ENCODE measurements around the gene MARK2.
"Not testable (repeated sequence)": the region's sequence is repeated elsewhere in the genome, so short reads cannot be mapped to it uniquely, and the experiment has no call there.

Gene MARK2

DNA sequence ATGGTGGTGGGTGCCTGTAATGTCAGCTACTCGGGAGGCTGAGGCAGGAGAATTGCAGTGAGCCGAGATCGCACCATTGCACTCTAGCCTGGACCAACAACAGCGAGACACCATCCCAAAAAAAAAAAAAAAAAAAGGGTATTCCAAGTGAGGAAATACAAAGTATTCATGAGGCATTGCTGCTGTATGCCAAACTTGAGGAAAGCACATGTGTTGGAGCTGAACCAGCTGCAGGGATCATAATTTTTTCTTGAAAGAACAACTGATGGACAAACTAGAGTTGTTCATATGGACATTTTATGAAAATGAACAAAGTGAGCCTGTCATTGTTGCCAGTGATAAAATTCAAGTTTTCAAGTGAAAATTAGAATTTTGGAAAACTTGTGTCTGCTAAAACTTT, 15.8 kb downstream of the MARK2 start:
- DNase-seq (ENCODE audit: low read depth): no peak

DNA sequence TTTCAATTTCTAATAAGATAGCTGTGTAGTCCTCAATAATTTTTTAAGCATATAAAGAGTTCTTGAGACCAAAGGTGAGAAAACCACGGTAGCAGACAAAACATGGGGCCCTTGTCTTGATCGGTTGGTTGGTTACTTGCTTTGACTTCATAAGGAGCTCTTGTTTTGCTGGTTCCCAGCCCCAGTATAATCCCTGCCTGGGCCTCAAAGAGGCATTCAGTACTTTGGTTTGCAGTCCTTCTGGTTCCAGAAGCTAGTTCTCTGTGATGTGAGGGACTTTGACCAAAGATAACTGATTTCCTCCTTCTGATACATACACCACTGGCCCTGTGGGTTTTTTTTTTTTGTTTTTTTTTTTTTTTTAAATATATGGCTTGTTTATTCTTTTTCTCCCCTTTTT, 17.1 kb downstream of the MARK2 start:
- DNase-seq (ENCODE audit: low read depth): no peak

DNA sequence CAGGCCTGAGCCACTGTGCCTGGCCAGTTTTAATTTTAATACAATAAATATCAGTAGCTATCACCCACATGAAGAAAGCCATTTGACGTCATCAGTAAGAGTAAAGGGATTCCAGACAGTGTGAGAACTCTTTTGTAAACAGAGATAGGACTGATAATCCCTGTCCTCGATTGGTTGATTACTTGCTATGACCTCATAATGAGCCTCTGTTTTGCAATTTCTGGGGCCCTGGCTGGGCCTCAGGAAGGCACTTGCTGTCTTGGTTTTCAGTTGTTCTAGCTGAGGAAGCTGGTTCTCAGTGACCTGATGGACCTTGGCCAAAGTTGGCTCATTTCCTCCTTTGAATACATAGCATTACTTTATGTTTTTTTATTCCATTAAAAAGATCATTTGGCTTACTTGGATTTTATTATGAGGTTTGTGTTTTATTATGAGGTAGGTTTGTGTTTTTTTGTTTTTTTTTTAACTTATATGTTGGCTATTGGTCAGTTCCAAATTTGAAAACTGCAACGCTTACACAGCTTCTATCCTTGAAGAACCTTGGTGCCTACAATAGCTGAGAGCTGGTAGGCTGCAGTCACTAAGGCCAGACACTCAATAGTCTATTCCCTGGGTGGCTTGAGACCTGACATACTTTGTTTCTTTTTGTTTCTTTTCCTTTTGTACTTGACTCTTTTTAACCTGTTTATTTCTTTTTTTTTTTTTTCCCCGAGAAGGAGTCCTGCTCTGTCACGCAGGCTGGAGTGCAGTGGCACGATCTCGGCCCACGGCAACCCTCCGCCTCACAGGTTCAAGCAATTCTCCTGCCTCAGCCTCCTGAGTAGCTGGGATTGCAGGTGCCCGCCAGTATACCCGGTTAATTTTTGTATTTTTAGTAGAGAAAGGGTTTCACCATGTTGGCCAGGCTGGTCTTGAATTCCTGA, 20.0 kb downstream of the MARK2 start:
- no peak for DNase-seq (ENCODE audit: low read depth)

DNA sequence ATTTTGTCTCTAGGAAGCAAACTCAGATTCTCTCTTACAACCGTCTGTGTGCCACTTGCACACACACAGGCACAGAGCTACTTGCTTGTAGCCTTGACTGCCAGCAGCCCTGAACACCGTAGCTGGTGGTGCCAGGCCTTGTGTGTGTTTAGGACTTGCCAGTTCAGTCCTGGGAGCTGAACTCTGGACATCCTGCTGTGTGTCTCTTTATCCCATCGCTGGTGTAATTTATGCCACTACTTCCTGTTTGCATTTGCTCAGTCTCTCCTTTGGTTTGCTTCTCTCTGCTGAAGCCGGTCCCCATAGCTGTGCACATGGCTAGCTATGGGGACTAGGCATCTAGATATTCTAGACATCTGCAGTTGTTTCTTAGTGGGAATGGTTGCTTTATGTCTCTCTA, 24.0 kb downstream of the MARK2 start:
- no peak for DNase-seq (ENCODE audit: low read depth)

DNA sequence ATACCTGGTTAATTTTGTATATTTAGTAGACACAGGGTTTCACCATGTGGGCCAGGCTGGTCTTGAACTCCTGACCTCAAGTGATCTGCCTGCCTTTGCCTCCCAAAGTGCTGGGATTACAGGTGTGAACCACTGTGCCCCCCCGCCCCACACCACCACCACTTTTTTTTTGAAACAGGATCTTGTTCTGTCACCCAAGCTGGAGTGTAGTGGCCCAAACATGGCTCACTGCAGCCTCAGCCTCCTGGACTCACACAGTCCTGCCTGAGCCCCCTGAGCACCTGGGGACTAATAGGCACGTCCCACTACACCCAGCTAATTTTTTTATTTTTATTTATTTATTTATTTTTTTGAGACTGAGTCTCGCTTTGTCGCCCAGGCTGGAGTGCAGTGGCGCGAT, 24.7 kb downstream of the MARK2 start:
- DNase-seq (ENCODE audit: low read depth): not testable (repeated sequence)

DNA sequence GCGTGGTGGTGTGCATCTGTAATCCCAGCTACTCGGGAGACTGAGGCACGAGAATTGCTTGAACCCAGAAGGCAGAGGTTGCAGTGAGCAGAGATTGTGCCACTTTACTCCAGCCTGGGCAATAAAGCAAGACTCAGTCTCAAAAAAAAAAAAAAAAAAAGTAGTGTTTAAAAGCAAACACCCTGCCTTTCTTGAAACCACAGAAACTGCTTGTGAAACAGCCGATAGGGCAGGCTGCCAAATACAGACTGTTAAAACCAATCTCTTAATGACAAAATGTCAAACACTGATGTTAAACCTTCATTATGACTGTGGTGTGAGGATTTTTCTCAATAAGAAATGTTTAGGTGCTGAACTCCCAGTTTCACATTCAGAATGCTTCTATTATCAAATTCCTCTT, 27.3 kb downstream of the MARK2 start:
- DNase-seq (ENCODE audit: low read depth): no peak

DNA sequence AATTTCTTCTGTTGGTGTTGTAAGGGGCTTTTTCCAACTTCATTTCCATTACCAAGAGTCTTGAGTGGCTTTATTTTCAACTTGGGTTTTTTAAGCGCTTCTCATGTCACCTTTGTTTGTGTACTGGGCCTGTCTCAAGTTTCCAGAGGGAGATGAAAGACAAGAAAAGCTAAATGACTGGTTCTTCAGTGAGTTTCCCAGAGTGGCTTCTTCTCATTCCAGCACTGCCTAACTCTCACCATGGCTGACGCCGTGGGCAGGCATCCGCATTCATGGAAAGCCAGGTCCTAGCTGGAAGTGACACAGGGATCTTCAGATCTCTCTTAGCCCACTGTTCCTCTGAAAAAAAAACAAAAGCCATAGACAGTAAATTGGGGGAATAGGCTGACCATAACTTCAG, 28.6 kb downstream of the MARK2 start:
- no peak for DNase-seq (ENCODE audit: low read depth)

DNA sequence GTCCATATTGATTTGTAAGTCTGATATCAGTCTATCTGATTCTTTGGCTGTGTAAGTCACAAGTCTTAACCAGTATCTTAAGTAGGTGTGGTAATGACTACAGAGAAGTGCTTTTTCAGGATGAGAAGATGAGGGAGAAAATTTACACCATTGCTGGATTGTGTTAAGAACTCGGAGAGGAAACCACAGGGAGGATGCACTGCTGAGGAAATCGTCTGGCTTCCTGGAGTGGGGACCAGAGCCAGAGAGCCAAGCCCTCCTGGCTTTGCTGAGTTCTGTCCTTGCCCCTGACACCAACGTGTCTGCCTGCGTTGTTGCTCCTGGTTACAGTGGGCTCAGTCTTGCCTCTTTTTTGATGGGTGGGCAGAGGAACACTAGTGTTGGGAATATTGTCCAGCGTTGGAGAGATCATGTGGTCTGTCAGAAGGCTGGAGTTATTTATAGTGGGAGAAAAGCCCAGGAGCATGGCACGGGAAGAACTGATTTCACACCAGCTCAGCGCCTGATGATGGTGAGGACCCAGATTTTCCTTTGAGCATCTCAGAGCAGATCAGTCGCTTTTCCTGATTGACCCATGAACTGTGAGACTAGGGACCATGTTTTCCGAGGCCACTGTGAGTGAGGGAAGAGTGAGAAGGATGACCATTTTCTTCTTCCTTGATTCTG, 29.6 kb downstream of the MARK2 start:
- no peak for DNase-seq (ENCODE audit: low read depth)

DNA sequence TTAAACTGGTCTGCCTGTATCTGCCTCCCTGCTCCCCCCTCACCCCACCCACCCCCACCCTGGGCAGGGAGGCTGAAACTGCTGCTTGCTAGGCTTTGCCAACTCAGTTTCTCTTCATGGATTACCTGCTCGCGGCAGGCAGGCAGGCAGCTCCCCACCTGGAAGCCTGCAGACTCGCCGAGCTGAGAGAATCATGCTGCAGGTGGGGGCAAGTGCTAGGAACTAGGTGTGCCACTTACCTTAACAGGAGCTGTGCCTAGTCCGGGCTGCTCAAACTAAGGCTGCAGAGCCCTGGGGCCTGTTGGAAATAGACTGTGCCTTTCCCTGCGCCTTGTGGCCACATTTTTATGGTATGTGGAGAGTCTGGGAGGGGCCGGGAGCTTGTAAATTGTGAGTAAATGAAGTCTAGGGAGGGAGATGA, 30.3 kb downstream of the MARK2 start:
- no peak for DNase-seq (ENCODE audit: low read depth)

DNA sequence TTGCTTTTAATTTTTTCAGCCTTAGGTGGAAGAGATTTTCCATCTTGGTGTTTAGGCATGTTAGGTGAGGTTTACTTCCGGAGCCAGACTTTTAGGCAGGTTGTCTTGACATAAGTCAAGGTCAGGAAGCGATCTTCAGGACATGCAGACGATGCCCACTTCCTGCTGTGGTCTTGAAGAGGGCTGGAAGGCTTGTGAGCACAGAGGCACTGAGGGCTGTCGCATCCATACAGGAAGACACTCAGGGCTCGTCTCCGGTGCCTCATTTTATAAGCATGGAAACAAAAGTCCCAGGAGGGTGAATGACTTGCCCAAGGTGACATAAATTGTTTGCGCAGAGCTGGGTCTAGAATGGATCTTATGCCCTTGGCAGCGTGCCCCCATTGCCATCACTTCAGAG, 30.8 kb downstream of the MARK2 start:
- no peak for DNase-seq (ENCODE audit: low read depth)

DNA sequence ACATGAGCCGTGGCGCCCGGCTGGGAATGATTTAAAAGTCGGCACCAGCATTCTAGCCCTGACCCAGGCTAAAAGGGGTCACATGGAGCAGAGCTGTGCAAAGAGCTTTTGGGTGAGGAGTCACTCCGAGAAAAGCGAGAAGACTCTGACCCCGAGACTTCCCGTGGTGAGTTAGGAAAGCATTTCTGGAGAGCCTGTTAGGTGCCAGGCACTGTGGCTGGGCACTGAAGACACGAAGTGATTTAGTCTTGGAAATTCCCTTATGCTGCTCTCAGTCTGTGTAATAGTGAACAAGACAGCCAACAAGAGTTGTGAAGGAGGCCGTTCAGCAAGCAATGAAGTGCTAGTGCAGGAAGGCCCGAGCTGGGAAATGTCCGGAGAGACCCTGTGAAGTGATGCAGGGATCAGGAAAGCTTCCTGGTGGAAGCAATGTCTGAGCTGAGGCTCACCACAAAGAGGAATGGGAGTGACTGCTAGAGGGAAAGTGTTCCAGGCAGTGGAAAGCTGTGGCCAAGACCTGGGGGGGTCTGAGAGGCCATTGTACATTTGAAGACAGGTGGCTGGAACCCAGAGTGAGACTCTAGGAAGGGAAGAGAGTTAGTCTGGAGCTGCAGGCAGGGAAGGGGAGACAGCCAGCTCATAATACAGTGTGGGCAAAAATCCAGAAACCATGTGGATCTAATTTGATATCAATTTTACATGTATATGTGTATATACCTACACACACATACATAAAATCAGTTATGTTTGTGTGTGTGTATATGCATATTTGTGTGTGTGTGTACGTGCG, 31.6 kb downstream of the MARK2 start:
- DNase-seq (ENCODE audit: low read depth): no peak

DNA sequence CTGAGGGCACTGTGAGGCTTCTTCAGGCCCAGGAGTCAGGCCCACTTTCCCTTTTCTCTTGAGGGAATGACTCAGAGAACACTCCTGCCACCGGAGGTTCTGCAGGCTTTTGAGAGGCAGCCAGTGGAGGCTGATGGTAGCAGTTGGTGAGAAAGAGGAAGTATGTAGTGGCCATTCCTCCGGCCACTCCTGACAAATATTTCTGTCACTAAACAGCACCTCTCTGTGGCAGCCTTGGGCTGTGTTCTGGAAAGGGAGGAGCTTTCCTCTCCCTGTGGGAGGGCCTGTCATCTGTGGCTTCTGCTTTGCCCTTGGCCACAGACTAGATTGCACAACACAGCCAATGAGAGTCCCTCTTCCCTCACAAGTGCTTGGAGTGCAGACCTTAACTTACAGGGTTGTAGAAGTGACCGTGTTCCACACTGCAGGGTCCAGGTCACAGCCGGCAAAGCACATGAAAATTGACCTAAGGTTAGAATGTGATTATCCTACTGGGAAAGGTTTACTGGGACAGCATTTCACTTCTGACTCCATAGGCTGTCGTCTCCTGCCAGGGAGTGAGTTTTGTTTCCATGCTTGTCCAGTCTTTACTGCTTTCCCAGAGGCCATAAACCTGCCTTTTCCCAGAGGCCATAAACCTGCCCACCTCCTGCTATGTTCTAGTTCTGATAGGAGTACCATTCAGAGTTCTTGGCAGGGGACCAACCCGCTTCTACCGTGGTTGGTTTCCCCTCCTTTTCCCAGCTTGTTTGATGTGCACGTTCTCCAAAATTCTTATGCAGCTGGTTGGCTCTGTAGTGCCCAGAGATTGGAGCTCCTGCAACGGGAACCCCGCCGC, 33.3 kb downstream of the MARK2 start:
- peak; percentile 78 for DNase-seq (ENCODE audit: low read depth)

DNA sequence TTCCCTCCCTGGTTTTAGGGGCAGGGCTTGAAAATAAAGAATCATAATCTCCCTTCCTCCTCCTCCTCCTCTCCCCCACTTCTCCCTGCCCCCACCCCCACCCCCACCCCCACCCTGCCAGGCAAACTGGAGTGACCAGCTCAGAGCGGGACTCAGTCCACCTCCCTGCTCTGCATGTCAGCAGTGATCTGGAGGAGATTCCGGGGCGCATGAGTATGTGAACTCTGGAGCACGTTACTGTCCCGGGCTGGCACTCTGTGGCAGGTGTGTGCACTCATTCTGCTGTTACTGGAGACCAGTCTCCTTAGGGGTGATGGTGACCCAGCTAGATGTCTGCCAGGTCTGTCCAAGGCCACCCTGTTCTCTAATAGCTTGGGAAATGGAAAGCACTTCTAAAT, 33.9 kb downstream of the MARK2 start:
- no peak for DNase-seq (ENCODE audit: low read depth)

DNA sequence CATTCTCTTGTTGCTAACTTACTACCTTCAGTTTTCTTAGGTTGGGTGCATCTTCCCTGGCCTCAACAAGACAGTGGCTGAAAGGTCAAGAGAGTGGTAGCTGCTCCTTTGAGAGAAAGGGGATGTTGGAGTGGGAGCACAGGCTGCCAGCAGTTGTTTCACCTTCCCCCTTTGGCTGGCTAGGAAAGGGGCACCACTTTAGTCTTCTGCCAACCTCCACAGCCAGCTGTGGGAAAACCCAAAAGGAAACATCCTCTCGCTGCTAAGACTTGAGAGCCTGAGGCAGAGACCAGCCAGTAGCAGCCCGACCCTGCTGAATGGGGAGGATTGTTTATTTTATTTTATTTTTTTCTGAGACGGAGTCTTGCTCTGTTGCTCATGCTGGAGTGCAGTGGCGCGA, 34.4 kb downstream of the MARK2 start:
- DNase-seq (ENCODE audit: low read depth): no peak

DNA sequence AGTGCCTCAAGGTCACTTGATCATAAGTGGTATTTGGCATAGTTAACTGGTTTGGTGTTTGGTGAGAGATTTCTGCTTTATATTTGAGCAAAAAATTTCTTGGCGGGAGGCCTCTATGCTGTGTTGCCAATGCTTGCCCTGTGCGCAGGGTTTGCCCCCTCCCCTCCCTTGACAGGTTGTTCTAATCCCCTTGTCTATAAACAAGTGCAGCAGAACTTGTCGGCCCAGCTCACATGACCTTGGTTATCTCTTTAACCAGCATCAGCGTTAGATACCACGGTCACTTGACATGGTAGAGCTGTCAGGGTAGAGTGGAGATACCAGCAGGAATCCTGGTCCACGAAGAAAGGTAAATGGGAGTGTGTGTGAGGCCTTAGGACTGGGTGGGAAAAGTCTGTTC, 35.6 kb downstream of the MARK2 start:
- no peak for DNase-seq (ENCODE audit: low read depth)

DNA sequence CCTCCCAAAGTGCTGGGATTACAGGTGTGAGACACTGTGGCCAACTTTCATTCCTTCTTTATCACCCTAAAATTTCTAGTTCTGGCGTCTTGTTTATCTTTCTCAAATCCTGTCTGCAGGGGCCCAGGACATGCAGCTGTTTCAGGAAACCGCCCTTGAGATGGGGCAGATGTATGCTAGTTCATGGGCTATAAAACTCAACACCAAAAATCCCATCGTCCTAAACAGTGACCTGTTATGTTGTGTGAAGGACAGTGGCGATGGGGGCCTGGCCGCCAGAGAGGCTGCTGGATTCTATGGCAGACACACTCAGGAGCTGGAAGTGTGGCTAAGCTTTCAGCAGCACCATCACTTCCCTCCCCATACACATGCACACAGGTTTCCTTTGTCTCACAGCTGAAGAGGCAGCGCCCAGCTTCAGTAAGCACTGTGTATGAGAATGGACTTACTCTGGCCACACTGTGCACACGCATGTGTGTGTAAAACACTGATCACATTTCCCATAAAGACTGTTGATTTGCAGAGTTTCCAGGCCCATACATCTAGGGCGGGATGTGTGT, 36.7 kb downstream of the MARK2 start:
- no peak for DNase-seq (ENCODE audit: low read depth)

DNA sequence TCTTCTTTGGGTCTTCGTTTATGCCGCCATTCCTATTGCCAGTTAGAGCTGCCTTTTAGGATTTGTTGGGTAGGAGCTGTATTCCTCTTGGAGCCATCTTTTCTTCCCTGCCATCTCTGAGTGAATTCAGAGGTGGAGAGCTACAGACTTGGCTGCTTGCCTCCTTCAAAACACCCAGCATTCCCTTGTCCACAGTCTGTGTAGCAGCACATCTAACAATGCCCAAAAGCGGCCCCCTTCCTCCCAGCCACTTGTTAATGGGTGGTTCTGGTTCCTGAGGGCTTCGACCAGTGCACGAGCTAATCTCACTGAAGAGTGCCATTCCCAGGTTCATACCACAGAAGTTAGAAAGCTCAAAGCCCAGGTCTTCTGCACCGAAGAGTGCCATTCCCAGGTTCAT, 37.7 kb downstream of the MARK2 start:
- DNase-seq (ENCODE audit: low read depth): no peak

DNA sequence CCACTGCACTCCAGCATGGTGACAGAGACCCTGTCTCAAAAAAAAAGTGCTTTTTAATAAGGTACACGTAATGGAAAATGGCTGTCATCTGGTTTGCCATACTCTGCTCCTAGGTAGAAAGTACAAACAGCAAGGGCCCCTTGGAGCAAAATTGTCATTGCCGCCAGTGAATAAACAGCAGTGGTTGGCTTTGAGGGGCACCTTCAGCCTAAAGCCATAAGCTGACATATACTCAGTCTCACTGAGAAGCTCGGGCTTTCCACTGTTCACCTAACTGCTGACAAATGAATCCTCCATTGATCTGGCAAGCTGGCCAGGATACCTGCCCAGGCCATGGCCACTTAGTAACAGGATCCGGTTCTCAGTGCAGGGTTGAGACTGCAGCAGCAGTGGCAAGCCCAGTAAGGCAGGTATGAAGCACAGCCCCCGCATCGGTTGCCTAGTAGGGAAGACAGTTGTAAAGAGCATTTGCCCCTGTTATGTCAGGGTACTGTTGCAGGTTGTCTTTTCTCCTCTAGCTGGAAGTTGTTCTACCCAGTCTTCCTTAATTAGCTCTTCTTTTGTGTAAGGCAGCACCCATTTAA, 38.8 kb downstream of the MARK2 start:
- no peak for DNase-seq (ENCODE audit: low read depth)

DNA sequence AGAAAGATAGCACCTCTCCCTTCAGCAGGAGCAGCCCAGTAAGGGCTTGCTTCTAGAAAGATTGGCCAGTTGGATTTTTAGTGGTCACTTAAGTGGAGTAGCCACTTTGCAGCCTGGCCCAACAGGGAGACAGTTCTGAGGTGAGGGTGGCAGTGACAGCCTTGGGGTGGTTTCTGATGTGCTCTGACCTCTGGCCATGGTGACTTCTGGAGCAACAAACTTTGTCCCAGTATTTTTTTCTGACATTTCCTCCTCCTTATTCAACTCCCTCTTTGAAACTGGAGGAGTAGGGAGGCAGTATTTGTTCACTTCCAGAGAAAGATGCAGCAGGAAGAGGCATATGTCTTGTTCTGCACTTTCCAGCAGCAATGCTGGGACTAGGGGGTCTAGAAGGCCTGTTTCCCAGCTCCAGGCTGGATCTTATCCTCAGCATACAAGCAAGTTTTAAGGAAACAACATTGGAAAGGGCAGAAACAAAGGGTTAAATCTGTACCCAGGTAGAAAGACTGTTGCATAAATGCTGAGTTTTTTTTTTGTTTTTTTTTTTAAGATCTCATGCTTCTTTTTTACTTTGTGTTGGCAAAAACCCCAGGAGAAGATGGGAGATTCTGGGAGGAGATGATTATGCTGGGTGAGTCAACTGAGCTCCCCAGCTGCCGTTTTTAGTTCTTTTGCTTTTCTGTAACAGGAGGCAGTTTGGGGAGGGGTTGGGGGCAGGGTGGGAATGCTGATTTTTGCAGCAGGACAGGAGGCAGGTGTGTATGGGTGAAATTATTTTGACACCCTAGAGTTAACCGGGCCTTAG, 40.9 kb downstream of the MARK2 start:
- no peak for DNase-seq (ENCODE audit: low read depth)

DNA sequence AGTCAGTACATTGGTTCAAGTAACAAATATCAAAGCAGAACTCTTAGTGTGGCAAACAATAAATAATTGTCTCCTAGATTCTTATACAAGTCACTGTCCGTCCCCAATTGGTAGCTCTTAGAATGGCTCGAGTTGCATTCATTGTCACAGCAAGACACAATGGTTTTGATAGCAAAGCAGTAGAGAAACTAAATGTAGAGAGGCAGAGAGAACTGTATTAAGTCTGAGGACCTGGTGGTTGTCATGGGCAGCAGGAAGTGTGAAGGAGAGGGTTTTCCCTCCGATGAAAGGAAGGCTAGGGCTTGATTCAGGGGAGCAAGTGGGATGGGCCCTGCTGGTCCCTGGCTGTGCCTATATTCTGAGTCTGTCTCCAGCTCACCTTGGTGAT, 41.5 kb downstream of the MARK2 start:
- no peak for DNase-seq (ENCODE audit: low read depth)
